Measurements from ENCODE around the gene MALL. TPM values are rescaled to one million over a fixed set of nuclear protein-coding genes. Genes with fewer than 3 reads are reported as not detected.
"Not testable (repeated sequence)": the region's sequence is repeated elsewhere in the genome, so short reads cannot be mapped to it uniquely, and the experiment has no call there.

Gene MALL
- total RNA-seq, 1 experiment from 2014 or later: 32.4 TPM

- peak overlapping the region; percentile 75 for H3K4me2 ChIP-seq
- H3K4me3 ChIP-seq; H3K9me3 ChIP-seq (ENCODE audit: insufficient read depth, low read depth); H4K20me1 ChIP-seq (ENCODE audit: insufficient read depth); H3K9me2 ChIP-seq (ENCODE audit: insufficient read depth); DNase-seq; H2AFZ ChIP-seq; CTCF ChIA-PET; H3K27me3 ChIP-seq (ENCODE audit: insufficient read depth, low read depth): not testable (repeated sequence)
- peak overlapping the region; percentile 100 for H3K27ac ChIP-seq
- peaks cover 11% of the 10 kb centered on the region for H3K36me3 ChIP-seq (ENCODE audit: low read depth)
- peaks cover 71% of the 10 kb centered on the region for H3F3A ChIP-seq (ENCODE audit: insufficient read depth, low read depth)
- peaks cover 68% of the 10 kb centered on the region for H3K79me2 ChIP-seq (ENCODE audit: low read depth)
- POLR2A ChIA-PET (ENCODE audit: unreplicated experiment): interaction anchor here (0.7 kb wide), 1 partner anchor 30 kb away, joined by 4 read pairs; no protein-coding TSS in a partner anchor
- H3K4me1 ChIP-seq (replicated peaks; ENCODE audit: insufficient read depth): peaks cover 90% of the 10 kb centered on the region
- BruUV-seq (replicated peaks): TSS peak; percentile 17
- intact Hi-C loops (cut with micrococcal nuclease; ENCODE audit: unreplicated experiment): loop anchor here (1.0 kb wide), 1 partner anchor 49 kb away; no protein-coding TSS in a partner anchor
These were observed 14.7 kb downstream of the MALL start for GRCh38 chr2:110100880-110101279.

- H3K36me3 ChIP-seq (ENCODE audit: low read depth): peaks cover 11% of the 10 kb centered on the region
- no peaks in the 10 kb centered on the region for H4K20me1 ChIP-seq (ENCODE audit: insufficient read depth)
- peaks cover 87% of the 10 kb centered on the region for H3K4me1 ChIP-seq (replicated peaks; ENCODE audit: insufficient read depth)
- H3K27ac ChIP-seq: peak overlapping the region; percentile 100
- TF ChIP-seq EZH2 (IDR thresholded peaks at IDR 0.05; ENCODE audit: low read depth) (no peak), CTCF (conservative IDR thresholded peaks at IDR 0.05) (no peak)
- H2AFZ ChIP-seq: no peak overlapping the region
- ChIA-PET POLR2A (ENCODE audit: unreplicated experiment) (no interaction called here), CTCF (no interaction called here)
- H3K27me3 ChIP-seq (ENCODE audit: insufficient read depth, low read depth): no peaks in the 10 kb centered on the region
- H3K4me3 ChIP-seq: no peak overlapping the region
- intact Hi-C loops (cut with micrococcal nuclease; ENCODE audit: unreplicated experiment): no loop called here
- H3K4me2 ChIP-seq: peak overlapping the region; percentile 75
- H3K9me2 ChIP-seq (ENCODE audit: insufficient read depth): no peaks in the 10 kb centered on the region
- BruUV-seq (replicated peaks): no TSS peak
- H3F3A ChIP-seq (ENCODE audit: insufficient read depth, low read depth): peaks cover 67% of the 10 kb centered on the region
- H3K9me3 ChIP-seq (ENCODE audit: insufficient read depth, low read depth): no peaks in the 10 kb centered on the region
- DNase-seq: no peak
- peaks cover 68% of the 10 kb centered on the region for H3K79me2 ChIP-seq (ENCODE audit: low read depth)
These were observed 15.1 kb downstream of the MALL start for GRCh38 chr2:110100480-110100879.

- Histone ChIP-seq H2AFZ (no peak overlapping the region), H3K4me3 (no peak overlapping the region), H3K9me2 (ENCODE audit: insufficient read depth) (no peaks in the 10 kb centered on the region), H4K20me1 (ENCODE audit: insufficient read depth) (no peaks in the 10 kb centered on the region), H3K9me3 (ENCODE audit: insufficient read depth, low read depth) (no peaks in the 10 kb centered on the region), H3K4me1 (replicated peaks; ENCODE audit: insufficient read depth) (peaks cover 83% of the 10 kb centered on the region), H3K27me3 (ENCODE audit: insufficient read depth, low read depth) (no peaks in the 10 kb centered on the region), H3F3A (ENCODE audit: insufficient read depth, low read depth) (peaks cover 61% of the 10 kb centered on the region), H3K27ac (peak overlapping the region; percentile 100), H3K4me2 (peak overlapping the region; percentile 75), H3K36me3 (ENCODE audit: low read depth) (peaks cover 8% of the 10 kb centered on the region), H3K79me2 (ENCODE audit: low read depth) (peaks cover 61% of the 10 kb centered on the region)
- POLR2A ChIA-PET (ENCODE audit: unreplicated experiment): no interaction called here
- CTCF ChIA-PET: interaction anchor here (2.0 kb wide), 1 partner anchor 57 kb away, joined by 4 read pairs; no protein-coding TSS in a partner anchor
- DNase-seq: no peak
- TF ChIP-seq EZH2 (IDR thresholded peaks at IDR 0.05; ENCODE audit: low read depth): no peak
- TF ChIP-seq CTCF (conservative IDR thresholded peaks at IDR 0.05): no peak
- intact Hi-C loops (cut with micrococcal nuclease; ENCODE audit: unreplicated experiment): no loop called here
- BruUV-seq (replicated peaks): no TSS peak
These were observed 16.0 kb downstream of the MALL start for GRCh38 chr2:110099471-110100225.

Measured in PC-9 (cell line).